Heart right ventricle (tissue), 16 donors: ENCODE results near the gene FOXP4. TPM values are rescaled to one million over a fixed set of nuclear protein-coding genes. Genes with fewer than 3 reads are reported as not detected.

Source experiments
- ATAC-seq, 8 donors: fragments of 200-7000 bp; cut with Tn5 transposase; one replicate each; pipeline ENCODE4 v1.9.1; 2020; ENCODE audit warnings: mild to moderate bottlenecking in 8 of 8, moderate library complexity in 8 of 8, moderate number of reproducible peaks in 1 of 8
- DNase-seq, 2 donors: peaks; one replicate each; pipeline ENCODE4 v3.0.0-alpha.2; 2020
- H3K27ac ChIP-seq, 10 donors: fragments of 200-600 bp; sonication (generic) in 2 of 10; one replicate each; pipeline versions ENCODE4 v1.5.0 to v1.8.0; 2020 to 2022; ENCODE audit warnings: mild to moderate bottlenecking in 3 of 10
- H3K27me3 ChIP-seq, 7 donors: fragments of 200-600 bp; one replicate each; pipeline ENCODE4 v1.8.0; 2021 to 2022; ENCODE audit warnings: mild to moderate bottlenecking in 2 of 7
- H3K36me3 ChIP-seq, 9 donors: fragments of 200-600 bp; sonication (generic) in 1 of 9; one replicate each; pipeline versions ENCODE4 v1.5.0 to v1.8.0; 2020 to 2022; ENCODE audit warnings: mild to moderate bottlenecking in 2 of 9
- H3K4me1 ChIP-seq, 9 donors: fragments of 200-600 bp; sonication (generic) in 1 of 9; one replicate each; pipeline versions ENCODE4 v1.5.0 to v1.8.0; 2020 to 2022; ENCODE audit warnings: mild to moderate bottlenecking in 4 of 9
- H3K4me3 ChIP-seq, 10 donors: fragments of 200-600 bp; sonication (generic) in 2 of 10; one replicate each; pipeline versions ENCODE4 v1.5.0 to v1.8.0; 2020 to 2022; ENCODE audit warnings: mild to moderate bottlenecking in 7 of 10, moderate library complexity in 2 of 10
- H3K9me3 ChIP-seq, 11 donors: fragments of 200-600 bp in 10 of 11; sonication (generic) in 2 of 11; one replicate each; pipeline versions ENCODE4 v1.5.0 to v1.8.0; 2013 to 2022; ENCODE audit warnings: mild to moderate bottlenecking in 2 of 11, control low read depth in 1 of 11, moderate library complexity in 1 of 11
- CTCF ChIP-seq, 9 donors: fragments of 200-600 bp; sonication (generic) in 2 of 9; IDR thresholded peaks; one replicate each; pipeline versions ENCODE4 v1.5.0 to v1.8.0; 2021 to 2022; ENCODE audit warnings: antibody characterized with exemption in 9 of 9, mild to moderate bottlenecking in 5 of 9, moderate library complexity in 1 of 9
- WGBS, 2 donors: extraction: QIAGEN DNeasy Blood & Tissue Kit; methylation state at CpG; one replicate each; pipeline ENCODE4 v1.1.7; 2013; ENCODE audit warnings: inconsistent platforms in 1 of 2; 5-methylcytosine and 5-hydroxymethylcytosine counted together
- intact Hi-C, 10 donors: fragments of 100-400 bp; cut with DNase I; formaldehyde crosslinking; loops; one replicate each; pipeline versions ENCODE4 v1.11.1 to v1.14.2; 2022
- polyA plus RNA-seq, 2 donors: library from polyadenylated mRNA; stranded (reverse); fragments of 200-250 nt; gene quantifications; one replicate each; pipeline ENCODE4 v1.2.3, GENCODE V29; 2013
- total RNA-seq, 10 donors: library from RNA; stranded (reverse); fragmentation: NEBNext Ultra II Directional in 3 of 10; extraction: Animal tissue kit (Norgen Biotek cat#: 25700) in 3 of 10; gene quantifications; one replicate each; pipeline versions ENCODE4 v1.2.1 to v1.2.4, GENCODE V29; 2021 to 2023
- donor health status: Arrhythmogenic right ventricular cardiomyopathy.
- donor health status: ischemic (EF 13 %, LVEDD 7.1; RV severe dilation, severe dysfunction).
- donor health status: healthy with polysubstance abuse.
- donor health status: DM: no; HTN: yes; CAD: no.
- donor health status: DM: no; HTN: no; CAD: no.
- donor health status: ischemic (EF 25% LVEDD 6.9; RV normal size, moderate dysfunction).
- donor health status: ischemic (EF 25% LVEDD 5.7; RV mildly dilated, moderate dysfunction).
- donor health status: healthy.
- donor health status: DM: yes; HTN: yes; CAD: no.
- donor health status: Ischemic cardiomyopathy.
- donor health status: ischemic (EF 35%, LVEDD 5.7; RV mildly dilated, moderate dysfunction).
- donor health status: nonischemic (EF 11% LVEDD 7.7; RV severe dilation, severe dysfunction).
- donor health status: DM: yes; HTN: yes; CAD: no.
- donor health status: PGD.
- donor health status: ischemic (EF 29% LVEDD 5.4; RV normal size, mild dysfunction).
- donor health status: nonischemic (EF 23%, LVEDD 6.1; RV moderate dilation, normal function).

The FOXP4 gene
- total and polyA plus RNA-seq, 12 donors = 8.9 to 18.0 (median 13.6) TPM

GRCh38 chr6:41621802-41622201 lies 75.6 kb downstream of the FOXP4 start:
- H3K27me3 ChIP-seq = peaks cover 0 to 4% (median 0%) of the 10 kb centered on the region in 7 donors
- DNase-seq (no peak), ATAC-seq (no peak)
- no peak overlapping the region for H3K27ac ChIP-seq
- peaks cover 3 to 27% (median 11%) of the 10 kb centered on the region in 9 donors for H3K4me1 ChIP-seq
- WGBS, 2 donors = 55 to 60% methylated on average over 2 of the region's 2 CpGs
- H3K4me3 ChIP-seq = no peak overlapping the region
- peaks cover 0 to 23% (median 10%) of the 10 kb centered on the region in 11 donors for H3K9me3 ChIP-seq
- intact Hi-C loops = no loop called here
- no peak for TF ChIP-seq CTCF (IDR thresholded peaks at IDR 0.05)
- no peaks in the 10 kb centered on the region for H3K36me3 ChIP-seq

DNA sequence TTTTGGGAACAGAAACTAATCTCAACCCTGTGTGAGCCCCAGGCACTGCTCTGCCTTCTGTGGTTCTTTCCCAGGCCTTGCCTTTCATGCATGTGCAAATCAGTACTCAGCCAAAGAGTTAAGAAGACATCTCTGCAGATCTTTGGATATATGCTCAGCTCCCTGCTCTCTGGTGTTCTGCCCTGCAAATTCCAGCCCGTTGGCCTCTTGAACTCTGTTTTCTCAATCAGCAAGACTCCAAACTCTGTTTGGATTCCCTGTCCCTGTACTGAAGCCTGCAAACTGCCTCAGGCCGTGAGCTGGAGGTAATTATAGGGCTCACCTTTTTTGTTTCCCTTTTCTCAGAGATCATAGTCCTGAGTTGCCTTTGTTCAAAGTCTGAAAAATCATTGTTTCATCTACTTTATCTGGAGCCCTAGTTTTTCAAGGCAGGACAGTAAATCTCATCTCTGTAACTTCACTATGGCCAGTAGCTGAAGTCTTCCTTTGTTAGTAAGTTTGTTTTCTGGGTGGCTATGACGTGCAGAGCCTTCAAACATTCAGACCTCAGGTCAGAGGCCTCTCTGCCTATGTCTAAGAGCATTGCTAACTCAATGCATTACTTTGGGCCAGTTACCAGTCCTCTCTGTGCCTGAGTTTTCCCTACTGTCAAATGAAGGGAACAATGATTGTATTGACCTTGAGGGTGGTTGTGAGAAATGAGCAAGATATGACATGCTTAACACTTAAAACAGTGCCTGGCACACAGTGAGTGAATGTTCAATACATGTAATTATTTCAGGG lies 76.2 kb downstream of the FOXP4 start:
- no peak for TF ChIP-seq CTCF (IDR thresholded peaks at IDR 0.05)
- H3K4me3 ChIP-seq = no peak overlapping the region
- peaks cover 0 to 4% (median 0%) of the 10 kb centered on the region in 7 donors for H3K27me3 ChIP-seq
- H3K36me3 ChIP-seq = no peaks in the 10 kb centered on the region
- peak overlapping the region in 1 of 10 donors; percentile 15 for H3K27ac ChIP-seq
- 35 to 52% methylated on average over 3 of the region's 3 CpGs for WGBS, 2 donors
- peaks cover 3 to 27% (median 11%) of the 10 kb centered on the region in 9 donors for H3K4me1 ChIP-seq
- intact Hi-C loops = no loop called here
- ATAC-seq (no peak), DNase-seq (no peak)
- peaks cover 0 to 23% (median 10%) of the 10 kb centered on the region in 11 donors for H3K9me3 ChIP-seq

- DNase-seq = no peak
- intact Hi-C loops = no loop called here
- no peak for ATAC-seq
- no peak overlapping the region for H3K27ac ChIP-seq
- H3K27me3 ChIP-seq = peaks cover 0 to 4% (median 0%) of the 10 kb centered on the region in 7 donors
- no peak for TF ChIP-seq CTCF (IDR thresholded peaks at IDR 0.05)
- no peak overlapping the region for H3K4me3 ChIP-seq
- H3K36me3 ChIP-seq = no peaks in the 10 kb centered on the region
- peaks cover 3 to 22% (median 11%) of the 10 kb centered on the region in 9 donors for H3K4me1 ChIP-seq
- WGBS, 2 donors = 92 to 95% methylated on average over 6 of the region's 6 CpGs
- peaks cover 0 to 23% (median 10%) of the 10 kb centered on the region in 11 donors for H3K9me3 ChIP-seq
Observed at GRCh38 chr6:41623330-41623729, 77.1 kb downstream of the FOXP4 start.

DNA sequence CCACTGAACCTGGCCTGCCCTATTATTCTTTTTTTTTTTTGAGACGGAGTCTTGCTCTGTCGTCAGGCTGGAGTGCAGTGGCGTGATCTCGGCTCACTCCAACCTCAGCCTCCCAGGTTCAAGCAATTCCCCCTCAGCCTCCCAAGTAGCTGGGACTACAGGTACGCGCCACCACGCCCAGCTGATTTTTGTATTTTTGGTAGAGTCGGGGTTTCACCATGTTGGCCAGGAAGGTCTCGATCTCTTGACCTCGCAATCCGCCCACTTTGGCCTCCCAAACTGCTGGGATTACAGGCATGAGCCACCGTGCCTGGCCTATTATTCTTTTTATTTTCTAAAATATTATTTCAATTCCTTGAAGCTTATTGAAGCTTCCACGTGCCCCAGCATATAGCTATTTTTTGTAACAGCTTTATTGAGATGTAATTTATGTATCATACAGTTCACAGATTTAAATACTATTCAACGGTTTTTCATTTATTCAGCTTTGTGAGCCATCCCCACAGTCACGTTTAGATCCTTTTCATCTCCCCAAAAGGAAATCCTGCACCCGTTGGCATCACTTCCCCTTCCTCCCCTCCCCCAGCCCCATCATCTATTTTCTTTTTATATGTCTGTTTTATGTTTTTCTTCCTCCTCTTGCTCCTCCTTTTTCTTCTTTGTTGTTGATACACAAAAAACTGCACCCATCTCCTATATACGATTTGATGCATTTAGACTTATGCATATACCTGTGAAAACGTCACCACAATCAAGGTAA lies 78.6 kb downstream of the FOXP4 start:
- intact Hi-C loops = loop anchor here in 1 of 10 donors (5.0 kb wide), 1 partner anchor 42 kb away; no protein-coding TSS in a partner anchor
- Histone ChIP-seq H3K4me1 (peaks cover 3 to 21% (median 10%) of the 10 kb centered on the region in 9 donors), H3K36me3 (no peaks in the 10 kb centered on the region), H3K27me3 (peaks cover 0 to 4% (median 0%) of the 10 kb centered on the region in 7 donors), H3K27ac (no peak overlapping the region), H3K9me3 (peaks cover 0 to 23% (median 10%) of the 10 kb centered on the region in 11 donors), H3K4me3 (no peak overlapping the region)
- ATAC-seq (no peak), DNase-seq (no peak)
- WGBS, 2 donors = 82 to 86% methylated on average over 18 of the region's 18 CpGs
- no peak for TF ChIP-seq CTCF (IDR thresholded peaks at IDR 0.05)
